ENCODE results near the gene CCDC15.

Gene CCDC15

DNA sequence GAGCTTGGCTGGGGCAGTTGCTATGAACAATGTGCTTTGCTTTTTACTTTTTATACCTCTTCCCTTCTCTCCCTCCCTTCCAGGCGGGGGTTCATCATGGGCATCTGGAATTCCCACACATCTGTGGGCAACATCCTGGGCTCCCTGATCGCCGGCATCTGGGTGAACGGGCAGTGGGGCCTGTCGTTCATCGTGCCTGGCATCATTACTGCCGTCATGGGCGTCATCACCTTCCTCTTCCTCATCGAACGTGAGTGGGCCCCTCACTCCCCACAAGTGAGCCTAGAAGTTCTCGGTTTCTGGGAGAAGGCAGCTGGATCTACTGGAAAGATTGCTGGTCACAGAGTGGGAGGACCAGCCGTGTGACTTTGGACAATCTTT is 126.5 kb downstream of the CCDC15 start:
- H3K4me3 ChIP-seq (ENCODE audit: low read depth, low read length) = no peak overlapping the region
- DNase-seq (ENCODE audit: low read depth) = no peak
- TF ChIP-seq, protein P1, sequence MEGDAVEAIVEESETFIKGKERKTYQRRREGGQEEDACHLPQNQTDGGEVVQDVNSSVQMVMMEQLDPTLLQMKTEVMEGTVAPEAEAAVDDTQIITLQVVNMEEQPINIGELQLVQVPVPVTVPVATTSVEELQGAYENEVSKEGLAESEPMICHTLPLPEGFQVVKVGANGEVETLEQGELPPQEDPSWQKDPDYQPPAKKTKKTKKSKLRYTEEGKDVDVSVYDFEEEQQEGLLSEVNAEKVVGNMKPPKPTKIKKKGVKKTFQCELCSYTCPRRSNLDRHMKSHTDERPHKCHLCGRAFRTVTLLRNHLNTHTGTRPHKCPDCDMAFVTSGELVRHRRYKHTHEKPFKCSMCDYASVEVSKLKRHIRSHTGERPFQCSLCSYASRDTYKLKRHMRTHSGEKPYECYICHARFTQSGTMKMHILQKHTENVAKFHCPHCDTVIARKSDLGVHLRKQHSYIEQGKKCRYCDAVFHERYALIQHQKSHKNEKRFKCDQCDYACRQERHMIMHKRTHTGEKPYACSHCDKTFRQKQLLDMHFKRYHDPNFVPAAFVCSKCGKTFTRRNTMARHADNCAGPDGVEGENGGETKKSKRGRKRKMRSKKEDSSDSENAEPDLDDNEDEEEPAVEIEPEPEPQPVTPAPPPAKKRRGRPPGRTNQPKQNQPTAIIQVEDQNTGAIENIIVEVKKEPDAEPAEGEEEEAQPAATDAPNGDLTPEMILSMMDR (IDR thresholded peaks at IDR 0.05; ENCODE audit: low read depth, low read length, missing control alignments) = no peak

DNA sequence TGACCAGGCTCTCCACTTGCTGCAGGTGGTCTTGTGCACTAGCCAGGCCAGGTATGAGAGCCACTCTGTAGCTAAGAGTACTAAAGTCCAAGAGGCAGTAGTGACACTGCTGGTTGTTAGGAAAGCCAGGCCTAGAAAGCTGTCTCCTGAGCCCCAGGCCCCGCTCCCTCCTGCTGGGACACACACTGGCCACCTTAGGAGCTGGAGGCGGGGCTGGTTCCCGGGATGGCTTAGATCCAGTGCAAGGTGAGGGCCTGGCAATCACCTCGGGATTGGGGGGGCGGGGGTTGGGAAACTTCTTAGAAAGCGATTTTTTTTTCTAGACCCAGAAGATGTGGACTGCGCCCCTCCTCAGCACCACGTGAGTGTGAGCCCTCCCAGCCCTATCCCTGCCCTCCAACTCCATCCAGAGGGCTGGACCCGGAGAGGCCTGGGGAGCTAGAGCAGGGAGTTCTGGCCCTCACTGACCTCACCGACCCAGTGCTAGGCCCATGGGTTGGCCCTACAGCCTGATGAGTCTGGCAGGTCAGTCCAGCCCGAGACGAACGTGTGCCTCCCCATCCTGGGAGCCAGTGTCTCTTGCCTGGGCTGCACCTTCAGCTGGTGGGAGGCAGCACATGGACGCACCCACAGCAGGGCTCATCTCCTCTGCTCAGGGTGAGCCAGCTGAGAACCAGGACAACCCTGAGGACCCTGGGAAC is 127.2 kb downstream of the CCDC15 start:
- DNase-seq (ENCODE audit: low read depth) = no peak
- TF ChIP-seq, protein P1 (IDR thresholded peaks at IDR 0.05; ENCODE audit: low read depth, low read length, missing control alignments) = no peak
- H3K4me3 ChIP-seq (ENCODE audit: low read depth, low read length) = no peak overlapping the region

DNA sequence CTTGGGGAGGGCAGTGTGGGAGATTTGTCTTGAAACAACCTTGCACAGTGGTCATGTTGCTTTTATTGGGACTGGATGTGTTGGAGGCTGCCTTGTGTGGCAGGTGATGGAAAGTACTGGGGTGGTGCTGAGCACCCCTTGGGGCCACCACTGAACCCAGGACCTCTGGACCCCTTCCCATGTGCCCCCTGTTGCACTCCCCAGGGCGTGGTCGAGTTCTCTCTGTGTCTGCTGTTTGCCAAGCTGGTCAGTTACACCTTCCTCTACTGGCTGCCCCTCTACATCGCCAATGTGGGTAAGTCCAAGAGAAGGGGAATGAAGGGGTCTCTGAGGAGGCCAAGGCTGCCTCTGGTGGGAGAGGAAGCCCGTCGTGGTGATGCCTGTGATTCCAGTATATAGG is 128.0 kb downstream of the CCDC15 start:
- no peak overlapping the region for H3K4me3 ChIP-seq (ENCODE audit: low read depth, low read length)
- TF ChIP-seq, protein P1 (IDR thresholded peaks at IDR 0.05; ENCODE audit: low read depth, low read length, missing control alignments) = no peak

DNA sequence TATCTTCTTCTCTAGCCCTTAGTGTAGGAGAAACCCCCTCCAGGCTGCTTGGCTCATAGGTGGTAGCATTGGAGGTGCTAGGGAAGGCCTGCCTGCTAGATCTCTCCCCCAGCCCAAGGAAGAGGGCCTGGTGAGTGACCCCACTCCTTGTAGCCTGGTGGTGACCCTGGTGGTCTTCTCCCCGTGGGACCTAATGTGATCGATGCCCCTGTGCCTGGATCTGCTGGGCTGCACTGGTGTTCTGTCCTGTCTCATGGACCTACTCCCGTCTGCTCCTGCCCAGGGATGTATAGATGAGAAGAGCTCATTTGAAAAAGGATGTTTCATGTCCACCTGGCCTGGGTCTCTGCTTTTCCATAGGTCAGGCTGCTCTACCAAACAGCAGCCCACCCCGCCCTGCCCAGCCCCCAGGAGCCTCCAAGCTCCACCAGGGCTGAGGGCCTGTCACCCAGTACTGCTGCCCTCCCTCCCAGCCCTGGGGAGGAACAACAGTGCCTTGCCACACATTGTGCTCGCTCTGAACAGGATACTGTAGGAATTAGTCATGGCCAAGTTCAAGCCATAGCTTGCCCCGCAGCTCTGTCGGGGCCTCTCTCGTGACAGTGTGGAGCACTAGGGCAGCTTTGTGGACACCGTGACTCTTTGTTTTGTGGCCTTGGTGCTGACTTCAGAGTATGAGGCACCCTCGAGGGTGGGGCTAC is 128.8 kb downstream of the CCDC15 start:
- TF ChIP-seq, protein P1 (IDR thresholded peaks at IDR 0.05; ENCODE audit: low read depth, low read length, missing control alignments) = no peak
- no peak for DNase-seq (ENCODE audit: low read depth)
- H3K4me3 ChIP-seq (ENCODE audit: low read depth, low read length) = no peak overlapping the region

More for the DNA sequence above, 128.0 kb downstream of the CCDC15 start:
- no peak for DNase-seq (ENCODE audit: low read depth)

DNA sequence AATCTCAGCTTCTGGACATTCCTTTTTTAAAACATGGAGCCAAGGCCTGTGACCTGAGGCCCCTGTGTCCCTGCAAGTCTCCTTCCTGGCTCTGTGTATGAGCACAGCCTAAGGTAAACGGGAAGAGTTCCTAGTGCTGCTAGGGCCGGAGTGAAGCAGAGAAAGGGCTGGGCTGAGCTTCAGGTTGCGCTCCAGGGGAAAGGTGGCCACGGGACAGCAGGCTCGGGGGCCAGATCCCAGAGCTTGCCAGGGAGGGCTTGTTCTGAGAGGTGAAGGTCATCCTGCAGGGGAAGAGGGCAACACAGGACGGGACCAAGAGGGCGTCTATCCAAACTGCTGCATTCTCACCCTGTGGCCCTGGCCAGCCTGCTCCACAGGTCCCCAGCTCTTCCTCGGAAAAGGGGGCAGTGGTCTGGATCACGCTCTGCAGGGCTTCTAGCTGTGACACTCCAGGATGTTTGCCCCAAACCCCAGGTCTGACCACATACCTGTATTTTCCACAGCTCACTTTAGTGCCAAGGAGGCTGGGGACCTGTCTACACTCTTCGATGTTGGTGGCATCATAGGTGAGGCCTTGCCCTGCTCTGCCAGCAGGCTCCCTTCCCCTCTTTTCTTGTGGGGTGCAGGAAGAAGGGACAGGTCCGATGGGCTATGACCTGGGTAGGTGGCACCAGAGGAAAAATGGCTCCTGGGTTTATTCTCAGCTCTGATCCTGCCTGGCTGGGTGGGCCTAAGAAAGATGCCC is 129.5 kb downstream of the CCDC15 start:
- TF ChIP-seq, protein P1 (IDR thresholded peaks at IDR 0.05; ENCODE audit: low read depth, low read length, missing control alignments) = no peak
- H3K4me3 ChIP-seq (ENCODE audit: low read depth, low read length) = no peak overlapping the region
- DNase-seq (ENCODE audit: low read depth) = no peak

DNA sequence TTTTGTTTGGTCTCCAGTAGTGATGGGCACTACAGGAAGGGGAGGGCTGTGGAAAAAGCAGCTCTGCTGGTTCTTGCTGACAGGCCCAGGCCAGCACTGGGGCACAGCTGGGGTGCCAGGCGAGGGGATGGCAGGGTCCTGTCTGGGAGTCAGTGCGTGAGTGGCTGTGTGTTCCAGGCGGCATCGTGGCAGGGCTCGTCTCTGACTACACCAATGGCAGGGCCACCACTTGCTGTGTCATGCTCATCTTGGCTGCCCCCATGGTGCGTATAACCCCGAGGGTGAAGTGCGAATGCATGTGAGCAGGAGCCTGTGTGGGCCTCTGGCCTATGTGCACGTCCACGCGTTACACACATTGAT is 130.0 kb downstream of the CCDC15 start:
- TF ChIP-seq, protein P1 (IDR thresholded peaks at IDR 0.05; ENCODE audit: low read depth, low read length, missing control alignments) = no peak
- H3K4me3 ChIP-seq (ENCODE audit: low read depth, low read length) = no peak overlapping the region
- no peak for DNase-seq (ENCODE audit: low read depth)
